Measurements from ENCODE around the gene CLMN. TPM values are rescaled to one million over a fixed set of nuclear protein-coding genes. Genes with fewer than 3 reads are reported as not detected.

The CLMN gene
- total and polyA plus RNA-seq, 2 of the 13 experiments (the other 11 are each of a cell fraction or from before 2014, with no cell fraction given): 15.1 to 16.7 TPM

DNA sequence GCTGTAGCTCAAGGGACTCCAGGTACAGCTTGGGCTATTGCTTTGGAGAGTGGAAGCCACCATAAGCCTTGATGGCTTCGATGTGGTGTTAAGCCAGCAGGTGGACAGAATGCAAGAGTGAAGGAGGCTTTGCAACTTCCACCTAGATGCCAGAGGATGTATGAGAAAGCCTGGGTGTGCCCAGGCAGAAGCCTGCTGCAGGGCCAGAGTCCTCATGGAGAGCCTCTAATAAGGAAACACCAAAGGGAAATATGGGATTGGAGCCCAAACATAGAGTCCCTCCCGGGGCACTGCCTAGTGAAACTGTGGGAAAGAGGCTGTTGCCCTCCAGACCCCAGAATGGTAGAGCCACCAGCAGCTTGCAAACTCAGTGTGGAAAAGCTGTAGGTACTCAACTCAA, 152.5 kb downstream of the CLMN start:
- FAIRE-seq: no peak
- H2AFZ ChIP-seq (ENCODE audit: low read length): no peak overlapping the region
- ChIA-PET POLR2A (no interaction called here), CTCF (ENCODE audit: low intra/inter-chr PET ratio, low total read pairs) (no interaction called here)
- H3K27me3 ChIP-seq (ENCODE audit: control insufficient read depth in 1 of 2, insufficient read depth in 2 of 2, low read length in 2 of 2): no peaks in the 10 kb centered on the region
- no peak for ATAC-seq
- no peaks in the 10 kb centered on the region for H4K20me1 ChIP-seq (ENCODE audit: insufficient read depth, low read length)
- no peak for DNase-seq (ENCODE audit: low spot score)
- no TSS peak for BruUV-seq (replicated peaks)
- in situ Hi-C loops (cut with HindIII; ENCODE audit: extremely low pct_ligation_motif_present, low pct_unique_long_range_greater_than_20kb) (no loop called here), intact Hi-C loops (cut with micrococcal nuclease; ENCODE audit: unreplicated experiment) (no loop called here)
- H3K9me3 ChIP-seq (ENCODE audit: low read length): peaks cover 10% of the 10 kb centered on the region; the same call in 1 of the 2 replicates
- H3K36me3 ChIP-seq (replicated peaks in 1 of 2; ENCODE audit: control insufficient read depth in 1 of 2, insufficient read depth in 2 of 2, low read length in 2 of 2): no peaks in the 10 kb centered on the region
- H3K79me2 ChIP-seq (ENCODE audit: insufficient read depth, low read length): no peaks in the 10 kb centered on the region
- no peak overlapping the region for H3K4me3 ChIP-seq (replicated peaks in 1 of 3; ENCODE audit: insufficient read depth in 1 of 3, low read depth in 2 of 3, low read length in 3 of 3)
- TF ChIP-seq SP2 (CRISPR knock-in tag; IDR thresholded peaks at IDR 0.05) (no peak), ZNF446 (CRISPR knock-in tag; IDR thresholded peaks at IDR 0.05) (no peak), GATA4 (IDR thresholded peaks at IDR 0.05; ENCODE audit: borderline replicate concordance, low read depth) (no peak), JDP2 (CRISPR knock-in tag; IDR thresholded peaks at IDR 0.05; ENCODE audit: borderline replicate concordance) (no peak), ZBTB38 (CRISPR knock-in tag; IDR thresholded peaks at IDR 0.05) (no peak), ZNF329 (CRISPR knock-in tag; IDR thresholded peaks at IDR 0.05; ENCODE audit: low read depth) (no peak), ZNF746 (CRISPR knock-in tag; IDR thresholded peaks at IDR 0.05) (no peak), SETDB1 (CRISPR knock-in tag; IDR thresholded peaks at IDR 0.05; ENCODE audit: borderline replicate concordance) (no peak), ISL2 (CRISPR knock-in tag; IDR thresholded peaks at IDR 0.05) (no peak), HDAC6 (IDR thresholded peaks at IDR 0.05; ENCODE audit: low read depth, low read length) (no peak), HNF4G (IDR thresholded peaks at IDR 0.05; ENCODE audit: borderline replicate concordance, low read depth, low read length) (no peak), HNF4G (CRISPR knock-in tag; IDR thresholded peaks at IDR 0.05; ENCODE audit: borderline replicate concordance, low read depth) (no peak), ZNF782 (CRISPR knock-in tag; IDR thresholded peaks at IDR 0.05; ENCODE audit: borderline replicate concordance) (no peak), ZNF3 (CRISPR knock-in tag; IDR thresholded peaks at IDR 0.05) (no peak), PAWR (CRISPR knock-in tag; IDR thresholded peaks at IDR 0.05; ENCODE audit: borderline replicate concordance) (no peak), ELF3 (CRISPR knock-in tag; IDR thresholded peaks at IDR 0.05) (no peak), ZNF17 (CRISPR knock-in tag; IDR thresholded peaks at IDR 0.05) (no peak)
- TF ChIP-seq, protein P1, sequence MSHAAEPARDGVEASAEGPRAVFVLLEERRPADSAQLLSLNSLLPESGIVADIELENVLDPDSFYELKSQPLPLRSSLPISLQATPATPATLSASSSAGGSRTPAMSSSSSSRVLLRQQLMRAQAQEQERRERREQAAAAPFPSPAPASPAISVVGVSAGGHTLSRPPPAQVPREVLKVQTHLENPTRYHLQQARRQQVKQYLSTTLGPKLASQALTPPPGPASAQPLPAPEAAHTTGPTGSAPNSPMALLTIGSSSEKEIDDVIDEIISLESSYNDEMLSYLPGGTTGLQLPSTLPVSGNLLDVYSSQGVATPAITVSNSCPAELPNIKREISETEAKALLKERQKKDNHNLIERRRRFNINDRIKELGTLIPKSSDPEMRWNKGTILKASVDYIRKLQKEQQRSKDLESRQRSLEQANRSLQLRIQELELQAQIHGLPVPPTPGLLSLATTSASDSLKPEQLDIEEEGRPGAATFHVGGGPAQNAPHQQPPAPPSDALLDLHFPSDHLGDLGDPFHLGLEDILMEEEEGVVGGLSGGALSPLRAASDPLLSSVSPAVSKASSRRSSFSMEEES (CRISPR knock-in tag; IDR thresholded peaks at IDR 0.05): no peak
- TF ChIP-seq, protein P2, sequence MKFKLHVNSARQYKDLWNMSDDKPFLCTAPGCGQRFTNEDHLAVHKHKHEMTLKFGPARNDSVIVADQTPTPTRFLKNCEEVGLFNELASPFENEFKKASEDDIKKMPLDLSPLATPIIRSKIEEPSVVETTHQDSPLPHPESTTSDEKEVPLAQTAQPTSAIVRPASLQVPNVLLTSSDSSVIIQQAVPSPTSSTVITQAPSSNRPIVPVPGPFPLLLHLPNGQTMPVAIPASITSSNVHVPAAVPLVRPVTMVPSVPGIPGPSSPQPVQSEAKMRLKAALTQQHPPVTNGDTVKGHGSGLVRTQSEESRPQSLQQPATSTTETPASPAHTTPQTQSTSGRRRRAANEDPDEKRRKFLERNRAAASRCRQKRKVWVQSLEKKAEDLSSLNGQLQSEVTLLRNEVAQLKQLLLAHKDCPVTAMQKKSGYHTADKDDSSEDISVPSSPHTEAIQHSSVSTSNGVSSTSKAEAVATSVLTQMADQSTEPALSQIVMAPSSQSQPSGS (CRISPR knock-in tag; IDR thresholded peaks at IDR 0.05): no peak
- TF ChIP-seq, protein P3, sequence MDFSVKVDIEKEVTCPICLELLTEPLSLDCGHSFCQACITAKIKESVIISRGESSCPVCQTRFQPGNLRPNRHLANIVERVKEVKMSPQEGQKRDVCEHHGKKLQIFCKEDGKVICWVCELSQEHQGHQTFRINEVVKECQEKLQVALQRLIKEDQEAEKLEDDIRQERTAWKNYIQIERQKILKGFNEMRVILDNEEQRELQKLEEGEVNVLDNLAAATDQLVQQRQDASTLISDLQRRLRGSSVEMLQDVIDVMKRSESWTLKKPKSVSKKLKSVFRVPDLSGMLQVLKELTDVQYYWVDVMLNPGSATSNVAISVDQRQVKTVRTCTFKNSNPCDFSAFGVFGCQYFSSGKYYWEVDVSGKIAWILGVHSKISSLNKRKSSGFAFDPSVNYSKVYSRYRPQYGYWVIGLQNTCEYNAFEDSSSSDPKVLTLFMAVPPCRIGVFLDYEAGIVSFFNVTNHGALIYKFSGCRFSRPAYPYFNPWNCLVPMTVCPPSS (IDR thresholded peaks at IDR 0.05): no peak
- TF ChIP-seq, protein P4, sequence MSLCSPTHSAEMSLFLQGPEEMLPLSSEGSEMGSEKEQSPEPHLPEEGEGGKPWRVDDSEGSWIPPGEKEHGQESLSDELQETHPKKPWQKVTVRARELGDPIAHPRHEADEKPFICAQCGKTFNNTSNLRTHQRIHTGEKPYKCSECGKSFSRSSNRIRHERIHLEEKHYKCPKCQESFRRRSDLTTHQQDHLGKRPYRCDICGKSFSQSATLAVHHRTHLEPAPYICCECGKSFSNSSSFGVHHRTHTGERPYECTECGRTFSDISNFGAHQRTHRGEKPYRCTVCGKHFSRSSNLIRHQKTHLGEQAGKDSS (CRISPR knock-in tag; IDR thresholded peaks at IDR 0.05; ENCODE audit: borderline replicate concordance, low read depth): no peak
- H3K9ac ChIP-seq (ENCODE audit: insufficient read depth, low read depth, low read length): no peak overlapping the region
- H3K27ac ChIP-seq (ENCODE audit: extremely low read length, insufficient read depth, low read length): no peak overlapping the region
- no peak overlapping the region for H3K4me2 ChIP-seq (ENCODE audit: low read depth, low read length)
- peaks cover 7% of the 10 kb centered on the region for H3K4me1 ChIP-seq (ENCODE audit: insufficient read depth, low read length)
- WGBS (ENCODE audit: low lambda C conversion rate): 42% methylated on average over 2 of the region's 2 CpGs

All from HepG2 (cell line).